Measurements from ENCODE around the gene LRRN2.

LRRN2 gene

DNA sequence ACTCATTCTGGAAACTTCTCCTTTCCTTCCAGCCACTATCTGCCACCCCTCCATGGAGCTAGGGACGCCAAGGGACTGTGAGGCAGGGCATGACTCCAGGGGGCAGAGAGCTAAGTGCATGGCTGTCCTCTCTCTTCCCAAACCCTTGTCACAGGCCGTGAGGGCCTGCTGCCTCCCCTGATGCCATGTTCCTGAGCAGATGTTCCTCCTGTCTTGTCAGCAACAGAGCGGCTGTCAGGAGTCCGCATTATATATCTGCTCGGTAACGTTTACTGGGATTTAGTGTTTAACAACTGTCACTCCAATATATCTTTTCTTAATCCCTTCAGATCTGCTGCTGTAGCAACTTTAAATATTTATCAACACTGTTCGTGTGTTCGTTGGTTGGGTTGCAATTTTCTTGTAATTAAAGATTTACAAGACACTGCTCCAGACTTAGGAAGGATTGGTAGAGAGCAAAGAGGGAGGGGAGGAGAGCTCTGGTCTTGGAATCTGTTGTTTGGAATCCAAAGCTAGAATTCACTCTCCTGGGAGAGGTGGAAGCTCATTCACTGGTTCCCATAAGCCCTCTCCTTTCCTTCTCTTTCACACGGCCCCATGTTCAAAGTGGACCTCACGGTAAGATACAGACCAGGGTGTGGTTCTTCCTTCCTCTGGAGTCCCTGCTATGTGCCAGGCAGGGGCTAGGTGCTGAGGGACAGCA is 93.1 kb downstream of the LRRN2 start:
- Mint-ChIP-seq H3K4me1 (peaks cover 26% of the 10 kb centered on the region), H3K36me3 (ENCODE audit: low read depth) (no peaks in the 10 kb centered on the region), H3K4me3 (no peak overlapping the region), H3K27me3 (ENCODE audit: low read depth) (peaks cover 13% of the 10 kb centered on the region), H3K27ac (peak overlapping the region in 2 of 3 experiments; percentile 20 to 44), H3K9me3 (no peaks in the 10 kb centered on the region)
- TF ChIP-seq, protein P1, sequence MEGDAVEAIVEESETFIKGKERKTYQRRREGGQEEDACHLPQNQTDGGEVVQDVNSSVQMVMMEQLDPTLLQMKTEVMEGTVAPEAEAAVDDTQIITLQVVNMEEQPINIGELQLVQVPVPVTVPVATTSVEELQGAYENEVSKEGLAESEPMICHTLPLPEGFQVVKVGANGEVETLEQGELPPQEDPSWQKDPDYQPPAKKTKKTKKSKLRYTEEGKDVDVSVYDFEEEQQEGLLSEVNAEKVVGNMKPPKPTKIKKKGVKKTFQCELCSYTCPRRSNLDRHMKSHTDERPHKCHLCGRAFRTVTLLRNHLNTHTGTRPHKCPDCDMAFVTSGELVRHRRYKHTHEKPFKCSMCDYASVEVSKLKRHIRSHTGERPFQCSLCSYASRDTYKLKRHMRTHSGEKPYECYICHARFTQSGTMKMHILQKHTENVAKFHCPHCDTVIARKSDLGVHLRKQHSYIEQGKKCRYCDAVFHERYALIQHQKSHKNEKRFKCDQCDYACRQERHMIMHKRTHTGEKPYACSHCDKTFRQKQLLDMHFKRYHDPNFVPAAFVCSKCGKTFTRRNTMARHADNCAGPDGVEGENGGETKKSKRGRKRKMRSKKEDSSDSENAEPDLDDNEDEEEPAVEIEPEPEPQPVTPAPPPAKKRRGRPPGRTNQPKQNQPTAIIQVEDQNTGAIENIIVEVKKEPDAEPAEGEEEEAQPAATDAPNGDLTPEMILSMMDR (IDR thresholded peaks at IDR 0.05; ENCODE audit: unreplicated experiment in 3 of 3) = no peak

DNA sequence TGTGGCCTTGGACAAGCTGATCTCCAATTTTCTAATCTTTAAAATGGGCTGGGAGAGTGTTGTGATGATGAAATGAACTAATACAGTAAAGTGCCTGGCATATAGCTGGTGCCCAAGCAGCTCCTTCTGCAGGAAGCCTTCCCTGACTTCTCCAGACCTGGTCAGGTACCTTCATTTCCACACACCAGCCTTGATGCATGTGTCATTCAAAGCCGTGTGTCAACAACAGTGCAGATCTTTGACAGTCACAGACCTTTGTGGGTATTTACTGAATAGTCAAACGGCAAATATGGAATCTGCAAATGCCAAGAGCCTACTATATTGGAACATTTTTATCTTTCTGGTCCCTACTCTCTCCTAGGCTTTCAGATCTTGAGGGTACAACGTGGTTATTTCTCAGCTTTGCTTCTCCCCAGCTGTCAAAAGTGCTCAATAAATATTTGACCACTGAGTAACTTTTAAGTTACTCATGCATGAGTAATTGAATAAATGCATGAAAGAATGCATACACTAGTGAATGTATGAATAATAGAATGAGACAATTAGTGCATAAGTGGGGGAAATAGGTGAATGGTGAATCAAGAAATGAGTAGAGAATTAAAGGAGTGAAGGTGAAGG is 94.0 kb downstream of the LRRN2 start:
- TF ChIP-seq, protein P1 (IDR thresholded peaks at IDR 0.05; ENCODE audit: unreplicated experiment in 3 of 3) = no peak
- Mint-ChIP-seq H3K4me3 (no peak overlapping the region), H3K27ac (no peak overlapping the region), H3K9me3 (no peaks in the 10 kb centered on the region), H3K4me1 (peaks cover 26% of the 10 kb centered on the region), H3K36me3 (ENCODE audit: low read depth) (no peaks in the 10 kb centered on the region), H3K27me3 (ENCODE audit: low read depth) (peaks cover 12% of the 10 kb centered on the region)

DNA sequence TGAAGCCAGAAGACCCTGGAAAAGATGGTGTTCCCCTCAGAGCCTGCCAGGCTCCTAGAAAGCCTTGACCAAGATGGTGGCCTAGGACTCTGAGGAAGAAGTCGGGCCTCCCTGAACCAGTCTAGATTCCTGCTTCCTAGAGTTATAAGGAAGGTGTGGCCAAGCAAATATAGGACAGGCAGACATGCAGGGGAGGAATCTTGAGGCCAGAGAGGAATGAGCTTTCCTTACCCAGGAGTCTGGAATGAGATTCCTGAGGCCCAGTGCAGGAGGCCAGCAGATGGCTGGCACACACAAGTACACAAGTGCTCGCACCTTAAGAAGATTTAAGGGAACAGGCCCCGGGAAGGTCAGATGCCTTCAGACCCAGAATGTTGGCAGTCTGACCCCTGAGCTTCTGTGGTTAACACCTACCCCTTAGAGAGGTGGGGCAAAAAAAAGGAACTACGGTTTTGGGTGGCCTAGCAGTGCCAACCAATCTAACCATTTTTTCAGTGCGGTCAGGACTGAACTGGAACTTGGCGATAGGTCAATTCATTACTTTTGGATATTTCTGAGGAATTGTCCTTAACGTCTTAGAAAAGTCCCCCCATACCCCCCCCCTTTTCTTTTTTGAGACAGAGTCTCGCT is 96.0 kb downstream of the LRRN2 start:
- TF ChIP-seq, protein P1 (IDR thresholded peaks at IDR 0.05; ENCODE audit: unreplicated experiment in 3 of 3) = no peak
- Mint-ChIP-seq H3K4me3 (no peak overlapping the region), H3K27me3 (ENCODE audit: low read depth) (peaks cover 13% of the 10 kb centered on the region), H3K27ac (peak overlapping the region in 2 of 3 experiments; percentile 35 to 47), H3K36me3 (ENCODE audit: low read depth) (no peaks in the 10 kb centered on the region), H3K4me1 (peaks cover 26% of the 10 kb centered on the region), H3K9me3 (no peaks in the 10 kb centered on the region)

DNA sequence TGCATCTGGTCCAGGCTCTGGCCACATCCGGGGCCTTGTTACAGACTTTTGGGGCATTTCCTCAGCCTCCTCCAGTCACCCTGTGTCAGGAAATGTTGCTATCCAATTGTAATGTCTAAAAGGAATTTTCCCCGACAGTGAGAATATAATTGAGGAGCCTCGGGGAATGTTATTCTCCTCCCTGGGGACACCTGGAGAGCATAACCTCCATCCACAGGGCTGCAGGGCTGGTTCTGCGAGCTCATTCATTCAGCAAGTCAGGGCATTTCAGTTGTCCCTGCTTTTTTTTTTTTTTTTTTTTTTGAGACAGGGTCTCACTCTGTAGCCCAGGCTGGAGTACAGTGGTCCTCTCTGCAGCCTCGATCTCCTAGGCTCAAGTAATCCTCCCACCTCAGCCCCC is 96.7 kb downstream of the LRRN2 start:
- TF ChIP-seq, protein P1 (IDR thresholded peaks at IDR 0.05; ENCODE audit: unreplicated experiment in 3 of 3) = no peak
- no peak overlapping the region for H3K4me3 Mint-ChIP-seq
- no peaks in the 10 kb centered on the region for H3K9me3 Mint-ChIP-seq
- H3K36me3 Mint-ChIP-seq (ENCODE audit: low read depth) = no peaks in the 10 kb centered on the region
- H3K4me1 Mint-ChIP-seq = peaks cover 25% of the 10 kb centered on the region
- H3K27me3 Mint-ChIP-seq (ENCODE audit: low read depth) = peaks cover 13% of the 10 kb centered on the region
- H3K27ac Mint-ChIP-seq = no peak overlapping the region

DNA sequence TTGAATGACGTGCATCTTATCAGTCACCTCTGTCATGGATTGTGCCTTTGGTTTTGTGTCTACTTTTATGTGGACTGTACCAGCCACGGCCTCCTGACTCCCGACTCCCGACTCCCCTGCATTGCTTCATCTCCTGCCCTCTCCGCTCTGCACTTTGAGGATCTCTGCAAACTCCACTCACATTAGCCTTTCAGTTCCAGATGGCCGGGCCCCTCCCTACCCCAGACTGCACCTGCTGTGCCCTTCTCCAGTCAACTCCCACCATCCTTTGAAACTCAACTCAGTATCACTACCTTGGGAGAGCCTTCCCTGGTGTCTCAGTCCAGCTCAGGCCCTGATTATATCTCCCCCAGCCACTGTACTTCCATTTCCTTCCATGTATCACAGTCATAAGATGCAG is 97.9 kb downstream of the LRRN2 start:
- Mint-ChIP-seq H3K36me3 (ENCODE audit: low read depth) (no peaks in the 10 kb centered on the region), H3K4me3 (no peak overlapping the region), H3K4me1 (peaks cover 14% of the 10 kb centered on the region), H3K9me3 (no peaks in the 10 kb centered on the region), H3K27ac (no peak overlapping the region), H3K27me3 (ENCODE audit: low read depth) (peaks cover 13% of the 10 kb centered on the region)
- TF ChIP-seq, protein P1 (IDR thresholded peaks at IDR 0.05; ENCODE audit: unreplicated experiment in 3 of 3) = no peak

Data from nephron (organoid).